ENCODE data around the gene MUC2.

Gene MUC2

DNA sequence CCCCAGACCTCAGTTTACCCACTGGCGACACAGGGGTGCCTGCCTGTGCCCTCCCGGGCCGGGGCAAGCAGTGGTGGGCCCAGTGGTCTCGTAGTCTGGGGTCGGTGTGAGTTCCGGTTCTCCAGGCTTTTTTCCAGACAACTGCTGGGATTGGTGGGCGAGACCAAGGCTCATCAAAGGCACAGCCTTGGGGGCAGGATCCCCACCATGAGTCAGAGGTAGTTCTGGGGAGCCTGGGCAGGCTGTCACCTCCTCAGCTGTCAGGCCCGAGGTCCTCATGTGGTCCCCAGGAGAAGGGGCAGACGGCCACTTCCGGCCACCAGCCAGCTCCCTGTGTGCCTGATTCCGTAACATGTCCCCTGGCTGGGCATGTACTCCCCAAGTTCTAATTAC is 827 bp upstream of the MUC2 start:
- no peak for DNase-seq

DNA sequence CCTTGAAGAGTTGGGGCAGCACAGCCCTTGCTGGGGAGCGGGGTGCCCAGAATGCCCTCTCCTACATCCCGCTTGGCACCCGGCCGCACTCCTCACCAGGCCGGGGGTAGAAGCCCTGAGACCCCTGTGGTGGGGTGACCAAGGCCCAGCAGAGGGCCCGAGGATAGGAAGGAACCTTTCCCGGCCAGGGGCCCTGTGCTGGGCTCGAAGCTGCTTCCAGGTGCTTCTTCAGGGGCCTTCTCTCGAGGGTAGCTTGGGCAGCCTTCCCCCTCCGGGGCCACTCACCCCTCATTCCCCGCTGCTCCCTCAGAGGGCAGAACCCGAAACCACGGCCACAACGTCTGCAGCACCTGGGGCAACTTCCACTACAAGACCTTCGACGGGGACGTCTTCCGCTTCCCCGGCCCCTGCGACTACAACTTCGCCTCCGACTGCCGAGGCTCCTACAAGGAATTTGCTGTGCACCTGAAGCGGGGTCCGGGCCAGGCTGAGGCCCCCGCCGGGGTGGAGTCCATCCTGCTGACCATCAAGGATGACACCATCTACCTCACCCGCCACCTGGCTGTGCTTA is 752 bp downstream of the MUC2 start:
- no peak for DNase-seq

DNA sequence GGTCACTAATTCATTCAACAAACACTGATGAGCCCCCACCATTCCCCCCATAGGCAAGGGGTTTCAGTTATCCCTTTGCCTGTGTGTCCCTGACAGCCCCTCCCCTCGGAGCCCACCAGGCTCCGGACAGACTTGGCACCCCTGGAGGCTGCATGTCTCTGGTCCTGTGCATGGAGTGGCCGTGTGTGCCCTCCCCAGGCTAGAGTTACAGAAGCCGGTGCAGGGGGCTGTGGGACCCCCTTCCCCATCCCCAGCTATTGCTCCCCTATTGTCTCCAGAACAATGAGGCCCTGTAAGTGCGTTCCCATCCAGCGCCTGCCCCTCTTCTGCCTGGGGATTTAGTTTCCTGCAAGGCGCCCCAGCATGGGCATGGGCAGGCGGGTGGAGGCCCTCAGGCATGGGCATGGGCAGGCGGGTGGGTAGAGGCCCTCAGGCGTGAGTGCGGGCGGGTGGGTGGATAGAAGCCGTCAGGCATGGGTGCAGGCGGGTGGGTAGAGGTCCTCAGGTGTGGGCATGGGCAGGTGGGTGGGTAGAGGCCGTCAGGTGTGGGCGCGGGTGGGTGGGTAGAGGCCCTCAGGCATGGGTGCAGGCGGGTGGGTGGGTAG is 1.5 kb downstream of the MUC2 start:
- DNase-seq: no peak

DNA sequence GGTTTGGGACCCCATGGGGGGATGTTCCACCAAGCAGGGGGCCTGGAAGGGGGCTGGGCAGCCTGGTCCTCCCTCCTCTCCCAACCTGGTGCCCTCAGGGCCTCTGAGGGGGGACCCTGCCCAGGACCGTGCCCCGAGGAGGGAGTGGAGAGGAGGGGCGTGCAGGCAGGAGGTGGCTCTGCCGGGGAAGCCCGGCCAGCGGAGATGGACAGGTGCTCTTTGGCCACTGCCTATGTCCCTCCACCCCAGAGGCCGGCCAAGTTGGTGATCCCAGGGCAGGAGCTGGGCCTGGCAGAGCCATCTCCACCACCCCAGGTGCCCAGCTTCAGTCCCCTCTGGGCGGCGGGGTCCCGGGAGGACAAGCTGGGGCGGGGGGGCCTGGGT is 2.4 kb downstream of the MUC2 start:
- DNase-seq: no peak

DNA sequence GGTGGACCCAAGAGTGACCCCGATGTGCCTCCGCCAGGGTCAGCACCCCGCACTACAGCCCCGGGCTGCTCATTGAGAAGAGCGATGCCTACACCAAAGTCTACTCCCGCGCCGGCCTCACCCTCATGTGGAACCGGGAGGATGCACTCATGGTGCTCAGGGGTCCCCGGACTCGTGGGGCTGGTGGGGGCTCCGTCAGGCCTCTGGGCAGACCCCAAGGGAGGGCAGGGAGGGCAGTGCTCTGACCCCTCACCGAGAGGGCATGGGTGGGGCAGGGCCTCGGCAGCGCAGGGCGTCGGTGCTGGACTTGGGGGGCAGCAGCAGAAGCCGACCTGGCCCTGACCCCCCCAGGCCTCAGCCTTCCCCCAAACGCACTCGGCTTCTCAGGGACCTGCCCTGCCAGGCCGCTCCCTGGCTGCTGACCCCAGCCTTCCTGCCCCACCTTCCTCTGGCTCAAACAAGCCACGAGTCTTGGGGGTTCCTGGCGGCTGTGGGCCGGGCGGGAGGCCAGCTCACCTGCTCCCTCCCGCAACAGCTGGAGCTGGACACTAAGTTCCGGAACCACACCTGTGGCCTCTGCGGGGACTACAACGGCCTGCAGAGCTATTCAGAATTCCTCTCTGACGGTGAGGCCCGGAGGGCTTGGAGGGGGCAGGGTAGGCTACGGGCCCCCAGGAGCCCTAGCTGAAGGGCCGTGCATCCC is 2.9 kb downstream of the MUC2 start:
- DNase-seq: no peak

DNA sequence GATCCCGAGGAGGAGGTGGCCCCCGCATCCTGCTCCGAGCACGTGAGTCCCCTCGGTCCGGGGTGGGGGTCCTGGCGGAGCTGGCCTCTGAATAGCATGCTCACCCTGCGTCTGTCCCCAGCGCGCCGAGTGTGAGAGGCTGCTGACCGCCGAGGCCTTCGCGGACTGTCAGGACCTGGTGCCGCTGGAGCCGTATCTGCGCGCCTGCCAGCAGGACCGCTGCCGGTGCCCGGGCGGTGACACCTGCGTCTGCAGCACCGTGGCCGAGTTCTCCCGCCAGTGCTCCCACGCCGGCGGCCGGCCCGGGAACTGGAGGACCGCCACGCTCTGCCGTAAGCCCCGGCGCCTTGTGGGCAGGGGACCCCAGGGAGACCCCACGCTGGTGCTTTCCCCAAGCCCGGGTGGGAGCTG is 3.5 kb downstream of the MUC2 start:
- DNase-seq: no peak

DNA sequence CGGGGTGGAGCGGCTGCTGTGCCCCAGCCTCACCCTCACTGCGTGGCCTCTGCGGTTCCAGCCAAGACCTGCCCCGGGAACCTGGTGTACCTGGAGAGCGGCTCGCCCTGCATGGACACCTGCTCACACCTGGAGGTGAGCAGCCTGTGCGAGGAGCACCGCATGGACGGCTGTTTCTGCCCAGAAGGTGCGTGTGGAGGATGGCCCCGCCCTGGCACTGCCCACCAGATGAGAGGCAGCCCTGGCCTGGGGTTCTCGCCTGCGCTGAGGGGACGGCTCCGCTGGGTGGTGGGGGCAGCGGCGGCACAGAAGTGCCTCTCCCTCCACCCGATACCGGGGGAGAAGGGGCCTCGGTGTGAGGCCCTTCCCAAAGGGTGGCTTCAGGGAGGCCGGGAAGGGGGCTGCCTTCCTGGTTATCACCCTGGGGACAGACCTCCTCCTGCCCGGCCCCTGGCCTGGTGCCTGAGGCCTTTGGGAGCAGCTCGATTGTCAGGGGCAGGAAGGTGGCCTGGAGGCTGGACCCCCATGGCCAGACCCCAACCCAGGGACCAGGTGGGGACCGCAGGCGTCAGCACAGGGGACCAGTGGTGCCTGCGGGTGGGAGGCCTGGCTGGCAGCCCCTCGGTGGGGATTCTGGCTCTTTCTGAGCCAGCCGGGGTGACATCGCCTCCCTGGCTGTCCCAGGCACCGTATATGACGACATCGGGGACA is 7.1 kb downstream of the MUC2 start:
- DNase-seq: no peak

DNA sequence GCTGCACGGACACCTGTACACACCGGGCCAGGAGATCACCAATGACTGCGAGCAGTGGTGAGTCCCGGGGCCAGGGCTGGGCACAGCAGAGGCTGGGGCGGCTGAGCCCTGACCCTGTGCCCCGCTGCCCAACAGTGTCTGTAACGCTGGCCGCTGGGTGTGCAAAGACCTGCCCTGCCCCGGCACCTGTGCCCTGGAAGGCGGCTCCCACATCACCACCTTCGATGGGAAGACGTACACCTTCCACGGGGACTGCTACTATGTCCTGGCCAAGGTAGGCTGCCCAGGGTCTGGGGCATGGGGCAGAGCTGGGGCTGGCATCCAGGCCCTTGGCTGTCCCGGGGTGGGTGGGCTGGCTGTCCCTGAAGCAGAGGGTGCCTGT is 7.7 kb downstream of the MUC2 start:
- DNase-seq: no peak

DNA sequence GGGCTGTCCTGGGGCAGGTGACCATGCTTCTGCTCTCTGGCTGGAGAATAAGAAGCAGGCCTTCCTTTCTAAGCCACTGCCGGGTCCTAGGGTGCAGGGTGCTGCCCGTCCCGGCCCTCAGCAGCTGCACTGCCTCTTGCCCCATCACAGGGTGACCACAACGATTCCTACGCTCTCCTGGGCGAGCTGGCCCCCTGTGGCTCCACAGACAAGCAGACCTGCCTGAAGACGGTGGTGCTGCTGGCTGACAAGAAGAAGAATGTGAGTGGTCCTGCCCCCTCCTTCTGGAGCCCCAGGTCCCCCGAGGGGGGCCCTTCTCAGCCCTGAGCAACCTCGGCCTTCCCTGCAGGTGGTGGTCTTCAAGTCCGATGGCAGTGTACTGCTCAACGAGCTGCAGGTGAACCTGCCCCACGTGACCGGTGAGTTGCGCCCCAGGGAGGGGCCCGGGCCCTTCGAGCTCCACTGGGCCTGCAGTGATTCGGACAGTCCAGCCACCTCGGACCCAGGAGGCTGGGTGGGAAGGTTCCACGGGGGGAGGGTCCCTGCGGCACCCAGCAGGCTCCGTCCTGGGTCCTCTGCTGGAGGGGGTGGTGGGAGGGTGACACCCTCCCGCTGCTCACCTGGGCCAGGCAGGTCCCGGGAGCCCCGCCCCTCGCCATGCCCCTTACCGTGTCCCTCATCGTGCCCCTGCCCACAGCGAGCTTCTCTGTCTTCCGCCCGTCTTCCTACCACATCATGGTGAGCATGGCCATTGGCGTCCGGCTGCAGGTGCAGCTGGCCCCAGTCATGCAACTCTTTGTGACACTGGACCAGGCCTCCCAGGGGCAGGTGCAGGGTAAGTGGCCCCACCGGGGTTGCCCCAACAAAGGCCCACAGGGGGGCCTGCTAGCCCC is 8.3 kb downstream of the MUC2 start:
- no peak for DNase-seq

DNA sequence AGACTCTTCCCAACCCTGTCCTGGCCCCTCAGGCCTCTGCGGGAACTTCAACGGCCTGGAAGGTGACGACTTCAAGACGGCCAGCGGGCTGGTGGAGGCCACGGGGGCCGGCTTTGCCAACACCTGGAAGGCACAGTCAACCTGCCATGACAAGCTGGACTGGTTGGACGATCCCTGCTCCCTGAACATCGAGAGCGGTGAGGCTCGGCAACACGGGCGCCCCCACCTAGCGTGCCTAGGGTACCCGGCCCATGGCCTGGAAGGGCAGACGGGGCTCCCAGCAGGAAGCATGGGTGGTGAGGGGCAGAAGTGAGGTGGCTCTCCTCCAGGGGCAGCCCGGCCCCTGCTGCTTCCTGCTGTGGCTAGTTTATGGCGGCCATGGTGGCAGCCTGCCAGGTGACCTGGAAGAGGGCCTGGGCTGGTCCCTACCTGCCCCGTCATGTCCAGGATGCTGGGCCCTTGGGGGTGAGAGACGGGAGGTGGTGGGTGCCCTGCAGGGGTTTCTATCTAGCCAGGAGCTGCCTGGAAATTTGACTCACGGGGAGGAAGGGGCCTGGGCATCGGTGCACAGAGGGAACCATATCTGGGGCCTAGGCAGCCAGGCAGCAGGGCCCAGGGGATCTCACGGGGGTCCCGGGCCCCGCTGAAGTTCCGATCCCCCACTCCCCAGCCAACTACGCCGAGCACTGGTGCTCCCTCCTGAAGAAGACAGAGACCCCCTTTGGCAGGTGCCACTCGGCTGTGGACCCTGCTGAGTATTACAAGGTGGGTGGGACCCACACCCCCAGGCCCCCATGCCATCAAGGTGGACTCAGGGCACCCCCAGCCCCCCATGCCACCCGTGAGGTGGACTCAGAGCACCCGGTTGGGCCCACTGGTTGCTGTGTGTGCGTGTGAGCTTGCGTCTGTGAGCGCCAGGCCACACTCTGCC is 9.2 kb downstream of the MUC2 start:
- DNase-seq: no peak

DNA sequence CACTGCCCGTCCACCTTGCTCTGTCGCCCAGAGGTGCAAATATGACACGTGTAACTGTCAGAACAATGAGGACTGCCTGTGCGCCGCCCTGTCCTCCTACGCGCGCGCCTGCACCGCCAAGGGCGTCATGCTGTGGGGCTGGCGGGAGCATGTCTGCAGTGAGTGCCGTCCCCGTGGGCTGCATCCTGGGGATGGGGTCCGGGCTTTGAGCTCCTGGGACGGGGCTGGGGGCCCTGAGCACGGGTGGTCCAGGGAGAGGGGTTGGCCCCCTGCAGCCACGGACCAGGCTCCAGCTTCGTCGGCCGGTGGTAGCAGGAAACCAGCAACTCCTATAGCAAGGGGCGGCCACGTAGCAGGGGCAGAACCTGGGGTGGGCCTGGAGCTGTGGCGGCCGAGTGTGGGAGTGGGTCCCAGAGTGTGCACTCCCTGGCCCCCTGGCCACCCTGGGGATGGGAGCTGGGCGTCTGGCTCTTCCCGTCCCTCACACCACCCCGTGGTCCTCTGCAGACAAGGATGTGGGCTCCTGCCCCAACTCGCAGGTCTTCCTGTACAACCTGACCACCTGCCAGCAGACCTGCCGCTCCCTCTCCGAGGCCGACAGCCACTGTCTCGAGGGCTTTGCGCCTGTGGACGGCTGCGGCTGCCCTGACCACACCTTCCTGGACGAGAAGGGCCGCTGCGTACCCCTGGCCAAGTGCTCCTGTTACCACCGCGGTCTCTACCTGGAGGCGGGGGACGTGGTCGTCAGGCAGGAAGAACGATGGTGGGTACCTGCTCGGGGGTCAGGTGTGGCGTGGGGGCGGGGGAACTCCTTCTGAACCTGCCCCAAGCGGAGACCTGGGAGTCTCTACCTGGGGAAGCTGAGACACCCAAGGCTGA is 10.1 kb downstream of the MUC2 start:
- no peak for DNase-seq

DNA sequence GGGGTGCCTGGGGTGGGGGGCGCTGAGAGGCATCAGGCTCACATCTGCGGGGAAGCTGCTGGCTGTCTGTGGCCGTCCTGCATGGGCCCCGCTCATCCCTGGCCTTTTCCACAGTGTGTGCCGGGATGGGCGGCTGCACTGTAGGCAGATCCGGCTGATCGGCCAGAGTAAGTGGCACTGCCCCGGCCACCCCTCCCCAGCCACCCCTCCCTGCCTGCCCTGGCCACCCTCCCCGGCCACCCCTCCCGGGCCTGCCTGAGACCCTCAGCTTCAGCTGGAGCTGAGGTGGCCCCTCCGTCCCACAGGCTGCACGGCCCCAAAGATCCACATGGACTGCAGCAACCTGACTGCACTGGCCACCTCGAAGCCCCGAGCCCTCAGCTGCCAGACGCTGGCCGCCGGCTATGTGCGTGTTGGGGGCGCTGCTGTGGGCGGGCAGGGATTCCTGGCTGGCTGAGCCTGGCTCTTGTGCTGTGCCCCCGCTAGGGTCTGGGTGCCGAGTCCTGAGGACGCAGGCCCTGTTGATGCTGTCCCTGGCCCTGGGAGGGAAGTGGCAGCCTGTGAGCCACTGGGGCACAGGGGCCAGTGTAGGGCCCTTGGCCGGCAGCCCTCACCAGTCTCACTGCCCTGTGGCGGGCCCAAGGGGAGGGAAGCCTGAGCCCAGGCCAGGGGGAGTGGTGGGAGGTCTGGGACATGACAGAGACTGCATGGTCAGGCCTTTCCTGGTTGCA is 10.9 kb downstream of the MUC2 start:
- no peak for DNase-seq

DNA sequence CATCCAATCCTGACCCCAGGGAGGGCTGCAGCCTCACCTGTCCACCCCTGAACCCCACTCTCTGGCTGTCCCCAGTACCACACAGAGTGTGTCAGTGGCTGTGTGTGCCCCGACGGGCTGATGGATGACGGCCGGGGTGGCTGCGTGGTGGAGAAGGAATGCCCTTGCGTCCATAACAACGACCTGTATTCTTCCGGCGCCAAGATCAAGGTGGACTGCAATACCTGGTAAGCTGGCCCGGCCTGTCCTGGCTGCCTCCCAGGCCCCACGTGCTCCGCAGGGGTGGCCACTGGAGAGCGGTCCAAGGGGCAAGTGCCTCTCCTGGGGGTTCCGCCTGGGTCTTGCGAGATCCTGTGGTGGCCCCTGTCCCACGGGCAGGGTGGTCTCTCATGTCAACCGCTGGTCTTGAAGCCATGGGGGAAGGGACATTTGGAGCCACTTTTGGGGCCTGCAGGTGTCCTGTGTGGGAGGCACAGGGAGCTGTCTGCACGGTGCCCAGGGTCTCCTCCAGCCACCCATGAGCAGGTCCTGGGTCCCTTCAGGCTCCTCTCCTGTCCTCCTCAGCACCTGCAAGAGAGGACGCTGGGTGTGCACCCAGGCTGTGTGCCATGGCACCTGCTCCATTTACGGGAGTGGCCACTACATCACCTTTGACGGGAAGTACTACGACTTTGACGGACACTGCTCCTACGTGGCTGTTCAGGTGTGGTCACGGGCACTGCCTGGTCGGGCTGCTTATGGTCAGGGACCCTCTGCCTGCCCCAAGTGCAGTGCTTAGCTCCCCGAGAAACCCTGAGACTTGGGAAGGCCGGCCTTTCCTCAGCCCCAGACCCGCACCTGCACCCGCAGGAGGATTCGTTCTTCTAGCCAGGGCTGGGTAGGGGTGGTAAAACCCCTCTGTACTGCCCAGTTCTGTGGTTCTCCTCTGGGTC is 11.8 kb downstream of the MUC2 start:
- no peak for DNase-seq

DNA sequence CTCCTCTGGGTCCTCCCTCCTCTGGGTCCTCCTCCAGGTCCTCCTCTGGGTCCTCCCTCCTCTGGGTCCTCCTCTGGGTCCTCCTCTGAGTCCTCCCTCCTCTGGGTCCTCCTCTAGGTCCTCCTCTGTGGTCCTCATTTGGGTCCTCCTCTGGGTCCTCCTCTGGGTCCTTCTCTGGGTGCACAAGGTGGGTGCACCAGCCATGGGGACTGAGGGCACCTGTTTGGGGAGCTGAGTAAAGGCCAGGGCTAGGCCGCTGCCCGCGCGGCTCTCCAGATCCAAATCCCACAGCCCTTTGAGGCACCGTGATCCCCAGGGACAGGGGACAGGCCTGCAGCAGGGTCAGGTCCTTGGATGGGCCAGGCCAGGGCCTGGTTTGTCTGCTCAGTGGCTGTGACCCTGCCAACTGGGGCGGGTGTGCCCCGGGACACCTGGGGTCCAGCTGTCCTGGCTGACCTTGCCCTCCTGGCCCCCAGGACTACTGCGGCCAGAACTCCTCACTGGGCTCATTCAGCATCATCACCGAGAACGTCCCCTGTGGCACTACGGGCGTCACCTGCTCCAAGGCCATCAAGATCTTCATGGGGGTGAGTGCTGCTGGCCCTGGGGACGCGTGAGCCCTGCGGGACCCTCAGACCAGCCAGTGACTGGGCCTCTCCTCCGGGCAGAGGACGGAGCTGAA is 12.7 kb downstream of the MUC2 start:
- DNase-seq: no peak

DNA sequence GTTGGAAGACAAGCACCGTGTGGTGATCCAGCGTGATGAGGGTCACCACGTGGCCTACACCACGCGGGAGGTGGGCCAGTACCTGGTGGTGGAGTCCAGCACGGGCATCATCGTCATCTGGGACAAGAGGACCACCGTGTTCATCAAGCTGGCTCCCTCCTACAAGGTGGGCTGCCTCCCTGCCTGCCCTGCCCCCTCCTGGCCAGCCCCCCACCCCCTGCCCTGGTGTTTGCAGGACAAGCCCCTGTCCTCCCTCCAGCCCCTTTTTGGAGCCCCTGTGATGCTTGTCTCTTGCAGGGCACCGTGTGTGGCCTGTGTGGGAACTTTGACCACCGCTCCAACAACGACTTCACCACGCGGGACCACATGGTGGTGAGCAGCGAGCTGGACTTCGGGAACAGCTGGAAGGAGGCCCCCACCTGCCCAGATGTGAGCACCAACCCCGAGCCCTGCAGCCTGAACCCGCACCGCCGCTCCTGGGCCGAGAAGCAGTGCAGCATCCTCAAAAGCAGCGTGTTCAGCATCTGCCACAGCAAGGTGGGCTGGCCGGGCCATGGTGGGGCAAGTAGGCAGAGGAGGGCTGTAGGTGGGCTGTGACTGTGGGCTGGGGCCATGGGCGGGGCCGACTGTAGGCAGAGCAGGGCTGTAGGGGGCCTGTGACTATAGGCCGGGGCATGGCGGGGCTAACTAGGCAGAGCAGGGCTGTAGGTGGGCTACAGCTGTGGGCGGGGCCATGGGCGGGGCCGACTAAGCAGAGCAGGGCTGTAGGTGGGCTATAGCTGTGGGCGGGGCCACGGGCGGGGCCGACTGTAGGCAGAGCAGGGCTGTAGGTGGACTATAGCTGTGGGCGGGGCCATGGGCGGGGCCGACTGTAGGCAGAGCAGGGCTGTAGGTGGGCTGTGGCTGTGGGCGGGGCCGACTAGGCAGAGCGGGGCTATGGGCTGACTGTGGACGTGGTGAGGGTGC is 13.6 kb downstream of the MUC2 start:
- no peak for DNase-seq

DNA sequence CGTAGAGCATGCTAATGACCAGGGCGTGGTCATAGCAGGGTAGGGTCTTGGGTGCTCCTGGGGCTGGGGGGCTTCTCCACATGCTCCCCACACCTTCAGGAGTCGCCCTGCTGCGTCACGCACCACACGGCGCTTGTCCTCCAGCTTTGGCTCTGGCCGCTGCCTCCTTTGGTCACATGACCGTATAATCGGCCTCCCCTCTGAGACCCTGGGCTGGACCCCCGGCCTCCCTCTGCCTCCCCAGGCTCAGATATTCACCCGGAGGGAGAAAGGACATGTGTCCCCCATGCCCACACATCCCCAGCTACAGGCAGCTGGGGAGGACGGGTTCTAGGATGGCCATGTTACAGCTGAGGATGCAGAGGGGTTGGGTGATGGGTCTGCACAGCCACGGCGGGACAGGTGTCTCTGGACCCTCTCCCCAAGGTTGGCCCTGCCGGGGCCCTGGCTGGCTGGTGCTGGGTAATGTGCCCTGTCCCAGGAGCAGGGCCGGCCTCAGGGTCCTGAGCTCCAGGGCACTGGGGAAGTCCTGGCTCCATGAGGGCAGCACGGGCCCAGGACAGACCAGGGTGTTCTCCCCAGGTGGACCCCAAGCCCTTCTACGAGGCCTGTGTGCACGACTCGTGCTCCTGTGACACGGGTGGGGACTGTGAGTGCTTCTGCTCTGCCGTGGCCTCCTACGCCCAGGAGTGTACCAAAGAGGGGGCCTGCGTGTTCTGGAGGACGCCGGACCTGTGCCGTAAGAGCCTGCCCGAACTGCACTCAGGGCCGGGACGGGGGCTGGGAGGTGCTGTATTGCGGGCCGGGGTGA is 14.5 kb downstream of the MUC2 start:
- no peak for DNase-seq
